Kidney glomerular epithelial cell (primary cell): ENCODE measurements around the gene SRA1.
"Not testable (repeated sequence)": the region's sequence is repeated elsewhere in the genome, so short reads cannot be mapped to it uniquely, and the experiment has no call there.

ENCODE experiments used
- DNase-seq: peaks from one replicate; lab custom pipeline; 2025; lab: John Stamatoyannopoulos, UW

The SRA1 gene

GRCh38 chr5:140557136-140557805 is at the start of gene SRA1:
TSS of gene SRA1 (minus strand) at chr5:140557473. CDS start at chr5:140557452, 21 bp downstream.
- DNase-seq = peak; percentile 88

- DNase-seq = no peak
Observed at GRCh38 chr5:140607031-140607430, 49.8 kb upstream of the SRA1 start.

- no peak for DNase-seq
Observed at GRCh38 chr5:140605879-140606278, 48.6 kb upstream of the SRA1 start.

- no peak for DNase-seq
Observed at GRCh38 chr5:140603734-140604133, 46.5 kb upstream of the SRA1 start.

GRCh38 chr5:140603446-140603698 is 46.1 kb upstream of the SRA1 start:
- DNase-seq = not testable (repeated sequence)

GRCh38 chr5:140602147-140602546 is 44.9 kb upstream of the SRA1 start:
- DNase-seq = no peak

GRCh38 chr5:140600096-140600495 is 42.8 kb upstream of the SRA1 start:
- DNase-seq = no peak

GRCh38 chr5:140598836-140599235 is 41.6 kb upstream of the SRA1 start:
- no peak for DNase-seq

GRCh38 chr5:140596321-140596741 is 39.1 kb upstream of the SRA1 start:
- DNase-seq = no peak

- DNase-seq = no peak
Observed at GRCh38 chr5:140595538-140596300, 38.4 kb upstream of the SRA1 start.

- no peak for DNase-seq
Observed at GRCh38 chr5:140594169-140594568, 36.9 kb upstream of the SRA1 start.

- DNase-seq = not testable (repeated sequence)
Observed at GRCh38 chr5:140593070-140593469, 35.8 kb upstream of the SRA1 start.

GRCh38 chr5:140591747-140592372 is 34.6 kb upstream of the SRA1 start:
- no peak for DNase-seq

GRCh38 chr5:140590861-140591260 is 33.6 kb upstream of the SRA1 start:
- no peak for DNase-seq

GRCh38 chr5:140588311-140589070 is 31.2 kb upstream of the SRA1 start:
- DNase-seq = no peak

- DNase-seq = no peak
Observed at GRCh38 chr5:140587495-140587894, 30.2 kb upstream of the SRA1 start.

- not testable (repeated sequence) for DNase-seq
Observed at GRCh38 chr5:140579188-140579747, 22.0 kb upstream of the SRA1 start.

GRCh38 chr5:140576776-140577201 is 19.5 kb upstream of the SRA1 start:
- DNase-seq = peak; percentile 76

- DNase-seq = no peak
Observed at GRCh38 chr5:140575309-140575708, 18.0 kb upstream of the SRA1 start.

GRCh38 chr5:140574165-140574564 is 16.9 kb upstream of the SRA1 start:
- DNase-seq = no peak

- no peak for DNase-seq
Observed at GRCh38 chr5:140573683-140574082, 16.4 kb upstream of the SRA1 start.

- no peak for DNase-seq
Observed at GRCh38 chr5:140571105-140571504, 13.8 kb upstream of the SRA1 start.
